Chondrocyte (in vitro differentiated cells): ENCODE measurements around the gene PCYOX1L. TPM values are rescaled to one million over a fixed set of nuclear protein-coding genes. Genes with fewer than 3 reads are reported as not detected.

ENCODE experiments used
- DNase-seq: peaks from one replicate; pipeline ENCODE4 v3.0.0; 2021; ENCODE audit warnings: mixed read lengths, low spot score
- H3K27ac Mint-ChIP-seq: one replicate; pipeline ENCODE4 v1.8.0; 2021; ENCODE audit warnings: mild to moderate bottlenecking, moderate library complexity, mixed read lengths; ENCODE audit not compliant: unreplicated experiment
- H3K27me3 Mint-ChIP-seq: 2 replicates; pipeline ENCODE4 v1.8.0; 2021; ENCODE audit warnings: low read depth, mixed read lengths
- H3K36me3 Mint-ChIP-seq: 2 replicates; pipeline ENCODE4 v1.8.0; 2021; ENCODE audit warnings: low read depth, mixed read lengths
- H3K4me1 Mint-ChIP-seq: 2 replicates; pipeline ENCODE4 v1.8.0; 2021; ENCODE audit warnings: low read depth, mild to moderate bottlenecking, mixed read lengths
- H3K4me3 Mint-ChIP-seq: one replicate; pipeline ENCODE4 v1.8.0; 2021; ENCODE audit warnings: mild to moderate bottlenecking, moderate library complexity, mixed read lengths; ENCODE audit not compliant: unreplicated experiment
- H3K9me3 Mint-ChIP-seq: 2 replicates; pipeline ENCODE4 v1.8.0; 2021; ENCODE audit warnings: low read depth, mixed read lengths
- total RNA-seq: library from RNA; stranded (reverse); gene quantifications from 3 replicates; pipeline ENCODE4 v1.2.1, GENCODE V29; 2021
- TF ChIP-seq, protein P1 (sequence below): fragments of 200-600 bp; sonication (generic); IDR thresholded peaks from 2 replicates; pipeline ENCODE4 v1.5.0; 2021; ENCODE audit warnings: antibody characterized with exemption, mild to moderate bottlenecking, moderate library complexity

PCYOX1L gene
- total RNA-seq, 1 donor from 2014 or later, result 7.1 TPM

DNA sequence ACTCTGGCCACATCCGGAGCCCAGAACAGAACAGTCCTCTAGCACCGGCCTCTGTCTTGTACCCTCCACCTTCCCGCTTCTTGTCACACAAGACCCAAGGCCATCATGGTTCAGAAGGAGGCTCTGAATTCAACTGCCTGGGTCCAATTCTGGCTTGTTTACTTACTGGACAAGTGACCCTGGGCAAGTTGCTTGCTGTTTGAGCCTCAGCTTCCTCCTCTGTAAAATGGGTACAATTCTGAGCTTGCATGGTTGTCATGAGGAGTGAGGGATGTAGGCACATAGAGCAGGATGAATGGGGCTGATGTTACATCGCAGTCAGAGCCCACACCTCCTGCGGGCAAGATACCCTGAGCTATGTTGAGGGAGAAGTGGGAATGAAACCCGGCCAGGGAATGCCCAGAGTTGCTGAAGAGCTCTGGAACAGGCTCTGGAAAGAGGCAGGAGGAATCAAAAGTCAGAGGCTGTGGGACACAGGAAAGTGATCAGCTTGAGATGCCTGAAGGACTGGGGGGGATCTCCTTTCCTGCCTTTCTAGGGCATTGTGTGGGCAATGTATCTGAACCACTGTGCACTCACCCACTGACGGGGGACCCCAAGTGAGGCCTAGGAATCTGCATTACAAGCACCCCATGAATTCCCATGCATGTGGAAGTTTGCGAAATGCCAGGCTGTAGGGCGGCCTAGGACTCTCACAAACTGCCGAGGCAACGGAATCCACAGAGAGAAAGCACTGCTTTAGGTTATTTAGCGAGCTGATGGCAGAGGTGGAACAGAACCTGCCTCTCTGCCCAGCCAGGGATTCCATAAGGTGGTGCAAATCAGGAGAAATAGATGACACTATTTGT, 50.6 kb downstream of the PCYOX1L start:
- DNase-seq, result no peak
- H3K9me3 Mint-ChIP-seq, result no peaks in the 10 kb centered on the region
- H3K4me3 Mint-ChIP-seq, result peak overlapping the region; percentile 100
- peaks cover 71% of the 10 kb centered on the region for H3K4me1 Mint-ChIP-seq
- H3K36me3 Mint-ChIP-seq, result peaks cover 48% of the 10 kb centered on the region
- H3K27me3 Mint-ChIP-seq, result no peaks in the 10 kb centered on the region
- TF ChIP-seq, protein P1, sequence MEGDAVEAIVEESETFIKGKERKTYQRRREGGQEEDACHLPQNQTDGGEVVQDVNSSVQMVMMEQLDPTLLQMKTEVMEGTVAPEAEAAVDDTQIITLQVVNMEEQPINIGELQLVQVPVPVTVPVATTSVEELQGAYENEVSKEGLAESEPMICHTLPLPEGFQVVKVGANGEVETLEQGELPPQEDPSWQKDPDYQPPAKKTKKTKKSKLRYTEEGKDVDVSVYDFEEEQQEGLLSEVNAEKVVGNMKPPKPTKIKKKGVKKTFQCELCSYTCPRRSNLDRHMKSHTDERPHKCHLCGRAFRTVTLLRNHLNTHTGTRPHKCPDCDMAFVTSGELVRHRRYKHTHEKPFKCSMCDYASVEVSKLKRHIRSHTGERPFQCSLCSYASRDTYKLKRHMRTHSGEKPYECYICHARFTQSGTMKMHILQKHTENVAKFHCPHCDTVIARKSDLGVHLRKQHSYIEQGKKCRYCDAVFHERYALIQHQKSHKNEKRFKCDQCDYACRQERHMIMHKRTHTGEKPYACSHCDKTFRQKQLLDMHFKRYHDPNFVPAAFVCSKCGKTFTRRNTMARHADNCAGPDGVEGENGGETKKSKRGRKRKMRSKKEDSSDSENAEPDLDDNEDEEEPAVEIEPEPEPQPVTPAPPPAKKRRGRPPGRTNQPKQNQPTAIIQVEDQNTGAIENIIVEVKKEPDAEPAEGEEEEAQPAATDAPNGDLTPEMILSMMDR, result no peak
- H3K27ac Mint-ChIP-seq, result peak overlapping the region; percentile 98

DNA sequence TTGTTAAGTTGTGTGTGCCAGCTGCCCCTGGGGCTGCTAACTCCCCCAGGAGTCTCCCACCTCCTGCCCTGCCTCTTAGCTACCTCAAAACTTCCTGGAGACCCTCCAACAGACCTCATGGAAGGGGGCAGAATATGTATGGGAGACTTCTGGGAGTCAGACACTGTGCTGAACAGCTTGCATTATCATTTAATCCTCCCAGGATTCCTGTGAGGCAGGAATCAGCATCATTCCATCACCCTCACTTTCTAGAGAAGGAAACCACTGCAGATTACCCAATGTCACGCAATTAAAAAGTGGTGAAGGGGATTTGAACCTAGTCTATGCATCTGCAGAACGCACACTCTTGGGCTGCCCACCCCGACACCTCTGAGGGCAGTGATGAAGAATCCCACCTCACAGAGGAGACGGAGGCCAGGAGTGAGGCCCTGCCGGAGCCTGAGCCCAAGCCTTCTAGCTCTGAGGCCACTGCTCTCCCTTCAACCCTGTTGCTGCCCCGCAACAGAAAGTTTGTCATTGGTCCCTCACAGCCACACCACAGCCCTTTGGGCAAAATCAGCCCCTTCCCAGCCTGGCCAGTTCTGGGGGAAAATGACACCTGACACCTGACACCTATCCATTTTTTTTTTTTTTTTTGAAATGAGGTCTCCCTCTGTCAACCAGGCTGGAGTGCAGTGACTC, 51.6 kb downstream of the PCYOX1L start:
- H3K4me1 Mint-ChIP-seq, result peaks cover 71% of the 10 kb centered on the region
- no peaks in the 10 kb centered on the region for H3K9me3 Mint-ChIP-seq
- H3K4me3 Mint-ChIP-seq, result peak overlapping the region; percentile 100
- DNase-seq, result peak; percentile 38
- peaks cover 56% of the 10 kb centered on the region for H3K36me3 Mint-ChIP-seq
- H3K27ac Mint-ChIP-seq, result peak overlapping the region; percentile 98
- TF ChIP-seq, protein P1, result no peak
- no peaks in the 10 kb centered on the region for H3K27me3 Mint-ChIP-seq

DNA sequence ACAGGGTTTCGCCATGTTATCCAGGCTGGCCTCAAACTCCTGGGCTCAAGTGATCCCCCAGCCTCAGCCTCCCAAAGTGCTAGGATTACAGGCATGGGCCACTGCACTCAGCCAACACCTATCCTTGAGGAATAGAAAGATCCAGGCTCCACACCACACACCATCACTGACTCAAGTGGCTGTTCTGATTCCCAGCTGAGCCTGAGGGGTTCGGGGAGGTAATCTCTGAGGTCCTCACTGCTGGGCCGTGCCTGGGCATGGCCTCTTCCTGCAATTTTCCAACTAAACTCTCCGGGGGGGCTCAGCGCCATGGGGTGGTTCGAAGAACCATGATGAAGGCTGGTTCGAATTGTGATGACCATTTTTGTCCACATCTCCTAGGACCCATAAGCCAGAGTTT, 52.2 kb downstream of the PCYOX1L start:
- DNase-seq, result peak; percentile 55
- H3K9me3 Mint-ChIP-seq, result no peaks in the 10 kb centered on the region
- TF ChIP-seq, protein P1, result no peak
- H3K4me1 Mint-ChIP-seq, result peaks cover 71% of the 10 kb centered on the region
- peak overlapping the region; percentile 98 for H3K27ac Mint-ChIP-seq
- H3K27me3 Mint-ChIP-seq, result no peaks in the 10 kb centered on the region
- H3K4me3 Mint-ChIP-seq, result peak overlapping the region; percentile 100
- H3K36me3 Mint-ChIP-seq, result peaks cover 63% of the 10 kb centered on the region

DNA sequence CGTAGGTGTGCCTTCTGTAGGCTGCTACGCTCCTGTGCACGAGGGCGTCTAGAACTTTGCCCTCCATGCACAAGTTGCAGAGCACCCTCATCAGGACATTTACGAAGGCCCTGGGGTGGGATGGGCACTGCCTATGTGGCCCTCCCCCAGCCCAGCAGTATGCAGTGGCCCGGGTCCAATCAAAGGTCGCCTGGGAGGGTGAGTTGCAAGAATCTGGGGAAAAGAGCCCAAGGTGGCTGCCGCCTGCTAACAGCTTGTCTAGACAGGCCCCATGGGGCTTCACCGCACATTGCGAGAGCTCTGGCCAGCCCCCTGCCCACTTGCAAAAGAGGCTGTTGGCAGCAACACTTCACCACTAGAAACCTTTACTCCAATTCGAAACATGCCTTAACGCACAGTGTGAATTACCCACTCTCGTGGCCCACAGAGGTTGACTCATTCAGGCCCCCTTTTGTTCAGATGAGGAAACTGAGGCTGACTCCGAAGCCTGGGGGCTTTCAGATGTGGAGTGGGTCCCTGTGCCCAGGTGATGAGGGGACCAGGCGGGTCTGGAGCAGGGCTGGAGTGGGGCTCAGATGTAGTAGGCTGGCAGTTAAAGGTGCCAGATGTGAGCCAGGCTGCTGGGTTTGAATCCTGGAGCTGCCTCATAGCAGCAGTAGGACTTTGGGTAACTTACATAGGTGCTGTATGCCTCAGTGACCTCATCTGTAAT, 53.0 kb downstream of the PCYOX1L start:
- Mint-ChIP-seq H3K4me3 (peak overlapping the region; percentile 100), H3K36me3 (peaks cover 70% of the 10 kb centered on the region)
- DNase-seq, result peak; percentile 92

More for the DNA sequence above, 53.0 kb downstream of the PCYOX1L start:
- Mint-ChIP-seq H3K4me1 (peaks cover 71% of the 10 kb centered on the region), H3K27me3 (no peaks in the 10 kb centered on the region), H3K9me3 (no peaks in the 10 kb centered on the region), H3K27ac (peak overlapping the region; percentile 98)
- TF ChIP-seq, protein P1, result no peak
